Measurements from ENCODE around the gene MTHFD2L.

GRCh38 chr4:74173321-74173720 is 15.4 kb downstream of the MTHFD2L start:
- TF ChIP-seq EZH2 (IDR thresholded peaks at IDR 0.05; ENCODE audit: low read length, unreplicated experiment) (no peak), CTCF (conservative IDR thresholded peaks at IDR 0.05; ENCODE audit: low read depth, low read length) (no peak), EZH2phosphoT487 (IDR thresholded peaks at IDR 0.05; ENCODE audit: borderline replicate concordance, low read length) (no peak)

Measured in PC-3 (cell line).